ENCODE data around the gene SLC17A3. TPM values are rescaled to one million over a fixed set of nuclear protein-coding genes. Genes with fewer than 3 reads are reported as not detected.

Gene SLC17A3
- total RNA-seq, 1 experiment from 2014 or later: not detected

GRCh38 chr6:25868436-25869183, 5.4 kb downstream of the SLC17A3 start:
- ATAC-seq (no peak), DNase-seq (no peak)
- Histone ChIP-seq H3K27me3 (ENCODE audit: low read length) (peaks cover 36% of the 10 kb centered on the region; the same call in 1 of the 2 replicates), H3K36me3 (ENCODE audit: low read depth, low read length) (no peaks in the 10 kb centered on the region), H3F3A (ENCODE audit: low read length, unreplicated experiment) (no peaks in the 10 kb centered on the region), H3K79me2 (ENCODE audit: low read length) (no peaks in the 10 kb centered on the region), H3K4me1 (ENCODE audit: insufficient read depth, low read length) (no peaks in the 10 kb centered on the region), H4K20me1 (ENCODE audit: low read length) (no peaks in the 10 kb centered on the region), H3K4me2 (ENCODE audit: low read length) (no peak overlapping the region), H3K27ac (ENCODE audit: low read length) (no peak overlapping the region), H3K9me2 (replicated peaks; ENCODE audit: low read length) (no peaks in the 10 kb centered on the region), H3K4me3 (ENCODE audit: low read length) (no peak overlapping the region), H3K9me3 (ENCODE audit: low read length) (no peaks in the 10 kb centered on the region), H2AFZ (ENCODE audit: low read length) (no peak overlapping the region), H3K9ac (ENCODE audit: low read length) (no peak overlapping the region)
- intact Hi-C loops (cut with micrococcal nuclease): no loop called here
- BruUV-seq (replicated peaks): no TSS peak
- POLR2A ChIA-PET (ENCODE audit: unreplicated experiment): no interaction called here
- no peak for TF ChIP-seq EZH2 (IDR thresholded peaks at IDR 0.05; ENCODE audit: low read length, unreplicated experiment)
- no peak for TF ChIP-seq EZH2phosphoT487 (IDR thresholded peaks at IDR 0.05; ENCODE audit: borderline replicate concordance, low read length)
- TF ChIP-seq, protein P1, sequence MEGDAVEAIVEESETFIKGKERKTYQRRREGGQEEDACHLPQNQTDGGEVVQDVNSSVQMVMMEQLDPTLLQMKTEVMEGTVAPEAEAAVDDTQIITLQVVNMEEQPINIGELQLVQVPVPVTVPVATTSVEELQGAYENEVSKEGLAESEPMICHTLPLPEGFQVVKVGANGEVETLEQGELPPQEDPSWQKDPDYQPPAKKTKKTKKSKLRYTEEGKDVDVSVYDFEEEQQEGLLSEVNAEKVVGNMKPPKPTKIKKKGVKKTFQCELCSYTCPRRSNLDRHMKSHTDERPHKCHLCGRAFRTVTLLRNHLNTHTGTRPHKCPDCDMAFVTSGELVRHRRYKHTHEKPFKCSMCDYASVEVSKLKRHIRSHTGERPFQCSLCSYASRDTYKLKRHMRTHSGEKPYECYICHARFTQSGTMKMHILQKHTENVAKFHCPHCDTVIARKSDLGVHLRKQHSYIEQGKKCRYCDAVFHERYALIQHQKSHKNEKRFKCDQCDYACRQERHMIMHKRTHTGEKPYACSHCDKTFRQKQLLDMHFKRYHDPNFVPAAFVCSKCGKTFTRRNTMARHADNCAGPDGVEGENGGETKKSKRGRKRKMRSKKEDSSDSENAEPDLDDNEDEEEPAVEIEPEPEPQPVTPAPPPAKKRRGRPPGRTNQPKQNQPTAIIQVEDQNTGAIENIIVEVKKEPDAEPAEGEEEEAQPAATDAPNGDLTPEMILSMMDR (conservative IDR thresholded peaks at IDR 0.05; ENCODE audit: low read depth, low read length): no peak
- CTCF ChIA-PET: no interaction called here

DNA sequence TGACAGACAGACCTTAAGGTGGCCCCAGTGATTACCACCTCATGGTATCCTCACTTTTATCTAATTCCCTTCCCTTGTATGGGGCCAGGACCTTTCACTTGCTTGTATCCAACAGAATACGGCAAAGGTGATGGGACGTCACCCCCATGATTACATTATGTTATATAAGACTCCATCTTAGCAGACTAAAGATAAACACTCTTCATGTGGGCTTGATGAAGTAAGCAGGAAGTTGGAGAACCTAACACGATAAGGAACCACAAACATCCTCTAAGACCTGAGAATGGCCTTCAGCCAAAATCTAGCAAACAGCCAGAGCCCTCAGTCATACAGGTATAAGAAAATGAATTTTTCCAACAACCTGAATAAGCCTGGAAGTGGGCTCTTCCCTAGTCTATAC, 8.0 kb downstream of the SLC17A3 start:
- no peak for TF ChIP-seq EZH2phosphoT487 (IDR thresholded peaks at IDR 0.05; ENCODE audit: borderline replicate concordance, low read length)
- no peak for TF ChIP-seq EZH2 (IDR thresholded peaks at IDR 0.05; ENCODE audit: low read length, unreplicated experiment)
- TF ChIP-seq, protein P1 (conservative IDR thresholded peaks at IDR 0.05; ENCODE audit: low read depth, low read length): no peak
- no peak overlapping the region for H3K27ac ChIP-seq (ENCODE audit: low read length)
- no peaks in the 10 kb centered on the region for H4K20me1 ChIP-seq (ENCODE audit: low read length)
- H3K36me3 ChIP-seq (ENCODE audit: low read depth, low read length): no peaks in the 10 kb centered on the region
- POLR2A ChIA-PET (ENCODE audit: unreplicated experiment): no interaction called here
- H3F3A ChIP-seq (ENCODE audit: low read length, unreplicated experiment): no peaks in the 10 kb centered on the region
- H3K79me2 ChIP-seq (ENCODE audit: low read length): no peaks in the 10 kb centered on the region
- H3K4me2 ChIP-seq (ENCODE audit: low read length): no peak overlapping the region
- no peak for ATAC-seq
- H3K27me3 ChIP-seq (ENCODE audit: low read length): peaks cover 51% of the 10 kb centered on the region; the same call in 1 of the 2 replicates
- H3K9ac ChIP-seq (ENCODE audit: low read length): no peak overlapping the region
- no peaks in the 10 kb centered on the region for H3K9me3 ChIP-seq (ENCODE audit: low read length)
- H3K9me2 ChIP-seq (replicated peaks; ENCODE audit: low read length): no peaks in the 10 kb centered on the region
- intact Hi-C loops (cut with micrococcal nuclease): no loop called here
- CTCF ChIA-PET: no interaction called here
- H3K4me3 ChIP-seq (ENCODE audit: low read length): no peak overlapping the region
- no TSS peak for BruUV-seq (replicated peaks)
- DNase-seq: no peak
- no peaks in the 10 kb centered on the region for H3K4me1 ChIP-seq (ENCODE audit: insufficient read depth, low read length)
- no peak overlapping the region for H2AFZ ChIP-seq (ENCODE audit: low read length)

GRCh38 chr6:25863360-25863759, 10.7 kb downstream of the SLC17A3 start:
- Histone ChIP-seq H4K20me1 (ENCODE audit: low read length) (no peaks in the 10 kb centered on the region), H3K36me3 (ENCODE audit: low read depth, low read length) (no peaks in the 10 kb centered on the region), H3K4me2 (ENCODE audit: low read length) (no peak overlapping the region), H3K9me2 (replicated peaks; ENCODE audit: low read length) (no peaks in the 10 kb centered on the region), H3K27ac (ENCODE audit: low read length) (no peak overlapping the region), H3K4me1 (ENCODE audit: insufficient read depth, low read length) (no peaks in the 10 kb centered on the region), H3K4me3 (ENCODE audit: low read length) (no peak overlapping the region), H2AFZ (ENCODE audit: low read length) (no peak overlapping the region), H3K9me3 (ENCODE audit: low read length) (no peaks in the 10 kb centered on the region), H3K27me3 (ENCODE audit: low read length) (peaks cover 64% of the 10 kb centered on the region; the same call in 1 of the 2 replicates), H3K79me2 (ENCODE audit: low read length) (no peaks in the 10 kb centered on the region), H3F3A (ENCODE audit: low read length, unreplicated experiment) (no peaks in the 10 kb centered on the region), H3K9ac (ENCODE audit: low read length) (no peak overlapping the region)
- POLR2A ChIA-PET (ENCODE audit: unreplicated experiment): no interaction called here
- BruUV-seq (replicated peaks): no TSS peak
- no peak for ATAC-seq
- TF ChIP-seq, protein P1 (conservative IDR thresholded peaks at IDR 0.05; ENCODE audit: low read depth, low read length): no peak
- no peak for TF ChIP-seq EZH2 (IDR thresholded peaks at IDR 0.05; ENCODE audit: low read length, unreplicated experiment)
- TF ChIP-seq EZH2phosphoT487 (IDR thresholded peaks at IDR 0.05; ENCODE audit: borderline replicate concordance, low read length): no peak
- DNase-seq: no peak
- intact Hi-C loops (cut with micrococcal nuclease): no loop called here
- CTCF ChIA-PET: no interaction called here

Data from PC-3 (cell line).